ENCODE data around the gene TOB1. TPM values are rescaled to one million over a fixed set of nuclear protein-coding genes. Genes with fewer than 3 reads are reported as not detected.
"Not testable (repeated sequence)": the region's sequence is repeated elsewhere in the genome, so short reads cannot be mapped to it uniquely, and the experiment has no call there.

TOB1 gene
- total RNA-seq, 4 donors from 2014 or later, result 130 to 156 (median 142) TPM

DNA sequence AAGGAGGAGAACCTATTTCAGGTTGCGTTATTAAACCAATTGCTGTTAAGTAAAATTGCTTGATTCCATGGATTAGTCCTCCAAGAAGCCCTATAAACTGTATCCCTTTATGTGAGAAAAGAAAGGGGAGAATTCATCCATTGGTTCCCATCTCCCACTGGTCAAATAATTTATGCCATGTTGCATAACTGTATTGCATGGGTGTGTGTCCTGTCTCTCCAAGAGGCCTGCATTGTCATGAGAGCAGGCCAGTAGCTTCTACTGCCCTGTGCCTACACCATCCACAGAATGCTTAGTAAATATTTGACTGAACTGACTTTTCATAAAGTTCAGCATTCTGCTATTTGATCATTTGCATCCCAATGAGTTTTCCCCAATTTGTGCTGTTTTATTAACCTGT lies 11.7 kb upstream of the TOB1 start:
- TF ChIP-seq CTCF (IDR thresholded peaks at IDR 0.05) (no peak), POLR2A (IDR thresholded peaks at IDR 0.05) (no peak)
- DNase-seq (ENCODE audit: low spot score in 2 of 2), result no peak
- H3K4me3 ChIP-seq (ENCODE audit: low read depth, poor library complexity, severe bottlenecking), result no peak overlapping the region
- 98 to 100% methylated on average over 1 of the region's 1 CpG for WGBS, 2 donors
- intact Hi-C loops (cut with DNase I; ENCODE audit: low total_unique reads), result no loop called here

DNA sequence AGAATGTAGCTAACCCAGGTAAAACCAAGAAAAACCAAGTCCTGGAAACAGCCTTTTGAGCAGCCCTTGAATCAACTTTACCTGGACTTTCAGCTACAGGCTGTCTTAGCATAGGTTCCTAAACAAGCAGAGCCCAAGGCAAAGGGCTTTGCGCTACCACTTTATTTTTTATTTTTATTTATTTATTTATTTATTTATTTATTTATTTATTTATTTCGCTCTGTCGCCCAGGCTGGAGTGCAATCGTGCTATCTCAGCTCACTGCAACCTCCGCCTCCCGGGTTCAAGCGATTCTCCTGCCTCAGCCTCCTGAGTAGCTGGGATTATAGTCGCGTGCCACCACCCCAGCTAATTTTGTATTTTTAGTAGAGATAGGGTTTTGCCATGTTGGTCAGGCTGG lies 10.9 kb upstream of the TOB1 start:
- H3K4me3 ChIP-seq (ENCODE audit: low read depth, poor library complexity, severe bottlenecking); DNase-seq (ENCODE audit: low spot score in 2 of 2); intact Hi-C loops (cut with DNase I; ENCODE audit: low total_unique reads): not testable (repeated sequence)
- WGBS, 2 donors, result 97 to 98% methylated on average over 9 of the region's 9 CpGs

- intact Hi-C loops (cut with DNase I; ENCODE audit: low total_unique reads), result no loop called here
- TF ChIP-seq CTCF (IDR thresholded peaks at IDR 0.05), result no peak
- no peak for TF ChIP-seq POLR2A (IDR thresholded peaks at IDR 0.05)
- WGBS, 2 donors, result 84 to 86% methylated on average over 2 of the region's 2 CpGs
- no peak overlapping the region for H3K4me3 ChIP-seq (ENCODE audit: low read depth, poor library complexity, severe bottlenecking)
- no peak for DNase-seq (ENCODE audit: low spot score in 2 of 2)
Observed at GRCh38 chr17:50875074-50875473, 8.9 kb upstream of the TOB1 start.

DNA sequence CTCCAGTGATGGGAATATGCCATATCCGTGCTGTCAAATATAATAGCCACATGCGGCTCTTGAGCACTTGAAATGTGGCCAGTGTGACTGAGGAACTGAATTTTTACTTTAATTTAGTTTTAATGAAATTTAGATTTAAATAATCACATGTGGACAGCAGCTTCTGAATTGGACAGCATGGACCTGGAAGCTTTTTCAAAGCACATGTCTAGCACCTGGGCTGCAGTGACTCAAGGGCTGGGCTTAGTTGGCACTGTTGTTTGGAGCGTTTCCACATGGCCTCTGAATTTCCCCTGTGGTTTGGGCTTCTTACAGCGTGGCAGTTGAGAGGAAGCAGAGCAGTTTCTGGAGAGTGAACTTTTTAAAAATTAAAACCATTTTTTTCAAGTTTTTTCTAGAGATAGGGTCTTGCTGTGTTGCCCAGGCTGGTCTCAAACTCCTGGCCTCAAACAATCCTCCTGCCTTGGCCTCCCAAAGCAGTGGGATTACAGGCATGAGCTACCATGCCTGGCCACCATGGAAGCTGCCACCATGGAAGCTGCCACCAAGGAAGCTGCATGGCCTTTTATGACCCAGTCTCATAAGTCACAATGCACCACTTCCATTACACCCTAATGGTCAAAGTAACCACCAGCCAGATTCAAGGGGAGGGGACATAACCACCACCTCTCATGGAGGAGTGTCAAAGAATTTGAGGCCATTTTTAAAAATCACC lies 6.7 kb upstream of the TOB1 start:
- 17 to 19% methylated on average over 4 of the region's 4 CpGs for WGBS, 2 donors
- DNase-seq (ENCODE audit: low spot score in 2 of 2), result peak in 1 of 2 donors; percentile 59
- intact Hi-C loops (cut with DNase I; ENCODE audit: low total_unique reads), result no loop called here
- H3K4me3 ChIP-seq (ENCODE audit: low read depth, poor library complexity, severe bottlenecking), result no peak overlapping the region
- TF ChIP-seq CTCF (IDR thresholded peaks at IDR 0.05), result no peak

- intact Hi-C loops (cut with DNase I; ENCODE audit: low total_unique reads), result no loop called here
- DNase-seq (ENCODE audit: low spot score in 2 of 2), result no peak
- TF ChIP-seq POLR2A (IDR thresholded peaks at IDR 0.05), result no peak
- no peak for TF ChIP-seq CTCF (IDR thresholded peaks at IDR 0.05)
- no peak overlapping the region for H3K4me3 ChIP-seq (ENCODE audit: low read depth, poor library complexity, severe bottlenecking)
- 80 to 81% methylated on average over 2 of the region's 2 CpGs for WGBS, 2 donors
Observed at GRCh38 chr17:50871898-50872297, 5.7 kb upstream of the TOB1 start.

- no peak overlapping the region for H3K4me3 ChIP-seq (ENCODE audit: low read depth, poor library complexity, severe bottlenecking)
- WGBS, 2 donors, result 70 to 74% methylated on average over 4 of the region's 4 CpGs
- TF ChIP-seq POLR2A (IDR thresholded peaks at IDR 0.05), result no peak
- TF ChIP-seq CTCF (IDR thresholded peaks at IDR 0.05), result no peak
- DNase-seq (ENCODE audit: low spot score in 2 of 2), result no peak
- intact Hi-C loops (cut with DNase I; ENCODE audit: low total_unique reads), result no loop called here
Observed at GRCh38 chr17:50871364-50871763, 5.2 kb upstream of the TOB1 start.
